AG09309 (cell line): ENCODE measurements around the gene HSD17B1.

Experiments used
- DNase-seq: peaks from one replicate; pipeline ENCODE4 v3.0.0-alpha.2; 2010; ENCODE audit warnings: low read depth
- H3K4me3 ChIP-seq: 2 replicates; pipeline ENCODE4 v1.5.1; 2011; ENCODE audit warnings: mild to moderate bottlenecking, low read depth, low read length, moderate library complexity; ENCODE audit not compliant: control insufficient read depth
- TF ChIP-seq, protein P1 (sequence below): IDR thresholded peaks from 2 replicates; pipeline ENCODE4 v1.5.1; 2011; ENCODE audit warnings: mild to moderate bottlenecking, low read depth, low read length, inconsistent platforms; ENCODE audit not compliant: insufficient read depth, control insufficient read depth; ENCODE audit errors: missing control alignments

Gene HSD17B1

DNA sequence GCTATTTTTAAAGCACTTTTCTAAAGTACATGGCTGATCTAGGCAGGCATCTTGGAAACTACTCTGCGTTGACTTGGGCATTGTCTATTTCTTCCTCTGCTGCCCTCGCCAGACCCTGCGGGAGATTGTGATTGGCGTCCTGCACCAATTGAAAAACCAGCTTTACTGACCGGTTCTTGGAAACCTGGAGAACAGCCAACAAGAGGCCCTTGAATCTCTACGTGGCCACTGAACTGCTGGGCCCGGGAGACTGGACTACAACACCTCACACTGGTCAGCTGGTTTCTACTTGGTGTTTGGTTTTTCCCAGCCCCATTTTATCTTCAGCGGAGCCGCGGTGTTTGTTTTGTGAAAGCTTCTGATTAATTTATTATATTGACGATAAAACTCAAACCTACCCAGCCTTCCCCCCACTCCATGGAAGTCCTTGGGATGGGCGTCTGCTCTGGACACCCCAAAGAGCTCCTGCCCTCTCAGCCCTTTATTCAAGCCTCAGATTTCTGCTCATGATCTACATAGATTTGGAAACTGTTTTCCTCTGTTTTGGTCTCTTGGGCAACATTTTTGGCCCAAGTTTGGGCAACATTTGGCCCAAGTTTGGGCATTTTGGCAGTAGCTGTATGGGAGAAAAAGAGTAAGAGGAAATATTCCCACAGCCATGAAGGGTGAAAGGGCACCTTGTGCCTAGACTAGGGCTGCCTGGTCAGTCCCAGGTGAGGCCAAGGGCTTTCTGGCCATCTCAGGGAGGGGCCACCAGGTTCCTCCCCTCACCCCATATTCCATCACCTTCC, 18.9 kb downstream of the HSD17B1 start:
- H3K4me3 ChIP-seq = no peak overlapping the region
- TF ChIP-seq, protein P1, sequence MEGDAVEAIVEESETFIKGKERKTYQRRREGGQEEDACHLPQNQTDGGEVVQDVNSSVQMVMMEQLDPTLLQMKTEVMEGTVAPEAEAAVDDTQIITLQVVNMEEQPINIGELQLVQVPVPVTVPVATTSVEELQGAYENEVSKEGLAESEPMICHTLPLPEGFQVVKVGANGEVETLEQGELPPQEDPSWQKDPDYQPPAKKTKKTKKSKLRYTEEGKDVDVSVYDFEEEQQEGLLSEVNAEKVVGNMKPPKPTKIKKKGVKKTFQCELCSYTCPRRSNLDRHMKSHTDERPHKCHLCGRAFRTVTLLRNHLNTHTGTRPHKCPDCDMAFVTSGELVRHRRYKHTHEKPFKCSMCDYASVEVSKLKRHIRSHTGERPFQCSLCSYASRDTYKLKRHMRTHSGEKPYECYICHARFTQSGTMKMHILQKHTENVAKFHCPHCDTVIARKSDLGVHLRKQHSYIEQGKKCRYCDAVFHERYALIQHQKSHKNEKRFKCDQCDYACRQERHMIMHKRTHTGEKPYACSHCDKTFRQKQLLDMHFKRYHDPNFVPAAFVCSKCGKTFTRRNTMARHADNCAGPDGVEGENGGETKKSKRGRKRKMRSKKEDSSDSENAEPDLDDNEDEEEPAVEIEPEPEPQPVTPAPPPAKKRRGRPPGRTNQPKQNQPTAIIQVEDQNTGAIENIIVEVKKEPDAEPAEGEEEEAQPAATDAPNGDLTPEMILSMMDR = no peak
- no peak for DNase-seq

DNA sequence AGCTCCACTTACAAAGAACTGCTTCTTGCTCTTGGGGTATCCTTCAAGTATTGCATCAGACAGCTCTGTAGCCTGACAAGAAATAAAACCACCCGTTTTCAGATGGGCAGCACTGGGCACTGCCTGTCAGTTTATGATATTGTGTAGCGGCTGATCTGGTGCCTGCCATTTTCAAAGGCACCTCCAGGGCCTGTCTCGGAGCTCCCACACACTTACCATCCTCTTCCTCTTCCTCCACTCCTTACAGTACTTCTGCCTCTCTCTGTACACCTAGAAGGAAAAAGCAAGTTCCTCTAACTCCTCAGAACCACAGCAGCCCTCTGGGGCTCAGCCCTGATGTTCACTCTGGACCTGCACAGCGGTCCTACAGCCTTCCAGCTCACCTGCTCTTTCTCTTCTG, 20.4 kb downstream of the HSD17B1 start:
- TF ChIP-seq, protein P1 = no peak
- no peak for DNase-seq

DNA sequence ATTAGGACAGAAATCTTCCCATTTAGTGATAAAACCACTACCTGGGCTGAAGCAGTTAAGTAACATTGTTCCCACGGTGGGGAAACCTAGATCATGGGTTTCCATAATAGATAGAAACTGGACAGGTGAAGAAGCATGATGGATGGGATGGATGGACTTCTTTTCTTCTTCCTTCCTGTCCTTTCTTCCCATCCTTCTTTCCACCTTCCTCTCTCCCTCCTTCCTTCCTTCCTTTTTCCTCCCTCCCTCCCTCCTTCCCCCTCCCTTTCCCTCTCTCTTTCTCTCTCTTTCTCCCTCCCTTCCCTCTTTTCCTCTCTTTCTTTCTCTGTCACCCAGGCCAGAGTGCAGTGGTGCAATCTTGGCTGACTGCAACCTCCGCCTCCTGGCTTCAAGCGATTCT, 21.7 kb downstream of the HSD17B1 start:
- TF ChIP-seq, protein P1 = no peak
- no peak for DNase-seq
- no peak overlapping the region for H3K4me3 ChIP-seq

More for the DNA sequence above, 20.4 kb downstream of the HSD17B1 start:
- H3K4me3 ChIP-seq = no peak overlapping the region

DNA sequence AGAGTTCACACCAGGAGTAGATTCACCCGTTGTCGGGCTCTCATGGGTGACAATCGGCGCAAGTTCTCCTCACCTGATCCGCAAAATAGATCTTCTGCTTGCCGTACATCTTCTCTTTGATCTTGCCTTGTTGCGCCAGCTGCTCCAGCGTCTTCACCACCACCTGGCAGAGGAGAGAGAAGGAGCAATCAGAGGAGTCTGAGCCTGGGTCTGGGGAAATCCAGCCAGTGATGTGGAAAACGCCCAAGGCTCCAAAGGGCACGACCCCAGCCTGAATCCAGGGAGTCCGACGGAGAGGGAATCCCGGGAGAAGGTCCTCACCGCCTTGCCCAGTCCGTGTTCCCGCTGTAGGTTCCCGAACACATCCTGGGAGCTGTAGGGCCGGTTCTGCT, 24.4 kb downstream of the HSD17B1 start:
- DNase-seq = no peak
- H3K4me3 ChIP-seq = peak overlapping the region; percentile 70
- TF ChIP-seq, protein P1 = no peak

DNA sequence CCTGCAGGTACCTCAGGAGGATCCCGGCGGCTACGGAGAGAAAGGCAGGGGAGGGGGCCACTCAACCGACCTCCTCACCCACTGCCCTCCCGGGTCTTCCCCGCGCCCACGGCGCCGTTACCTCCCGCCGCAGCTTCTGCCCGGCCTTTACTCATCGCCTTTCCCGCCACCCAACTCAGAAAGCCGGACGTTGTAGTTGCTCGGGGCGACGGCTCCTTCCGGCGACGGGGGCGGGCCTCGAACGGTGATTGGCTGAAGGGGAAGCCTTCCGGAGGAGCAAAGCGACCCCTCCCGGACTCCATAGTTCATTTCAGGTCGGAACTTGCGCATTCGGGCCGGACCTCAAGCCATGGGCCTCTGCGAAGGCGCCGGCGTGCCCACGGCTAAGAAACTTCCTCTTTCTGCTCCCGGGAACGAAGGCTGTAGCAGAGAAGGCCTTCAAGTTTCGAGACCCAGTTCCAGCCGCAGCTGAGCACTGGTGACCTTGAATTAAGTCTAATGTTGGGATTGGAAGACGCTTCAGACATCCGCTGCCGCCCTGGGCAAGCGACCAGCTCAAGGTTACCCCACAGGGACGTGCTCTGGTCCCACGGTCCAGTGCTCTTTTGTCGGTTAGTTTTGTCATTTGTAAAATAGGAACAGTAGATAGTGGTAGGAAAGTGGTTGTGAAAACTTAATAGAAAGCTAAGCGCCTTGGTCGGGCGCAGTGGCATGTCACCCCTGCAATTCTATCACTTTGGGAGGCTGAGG, 25.0 kb downstream of the HSD17B1 start, which contains the start of gene PSMC3IP:
Gene PSMC3IP, minus strand, starts transcription at position 198 of the 750 bp plus-strand sequence. Its CDS starts 43 bp downstream, at position 155.
- peak; percentile 72 for DNase-seq
- TF ChIP-seq, protein P1 = peak; percentile 40
- peak within 1 kb of the TSS; percentile 70 for H3K4me3 ChIP-seq

DNA sequence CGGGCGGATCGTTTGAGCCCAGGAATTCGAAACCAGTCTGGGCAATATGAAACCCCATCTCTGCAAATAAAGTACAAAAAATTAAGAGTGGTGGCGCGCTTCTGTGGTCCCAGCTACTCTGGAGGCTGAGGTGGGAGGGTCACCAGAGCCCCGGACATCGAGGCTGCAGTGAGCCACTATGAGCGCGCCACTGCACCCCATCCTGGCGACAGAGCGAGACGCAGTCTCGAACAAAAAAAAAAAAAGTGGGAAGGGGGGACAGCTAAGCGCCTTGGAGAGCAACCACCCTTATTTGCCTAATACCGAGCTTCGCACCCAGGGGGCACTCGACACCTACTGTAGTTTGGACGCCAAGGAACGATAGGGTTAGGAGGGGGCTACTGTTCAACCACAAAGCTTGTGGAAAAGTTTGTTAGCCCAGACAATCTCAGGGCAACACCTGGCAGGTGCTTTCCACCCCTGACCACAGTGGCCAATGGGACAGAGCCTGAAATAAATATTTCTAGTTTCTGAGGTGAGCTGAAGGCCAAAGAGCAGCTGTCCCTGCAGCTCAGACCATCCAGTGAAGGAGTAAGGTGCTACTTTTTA, 25.7 kb downstream of the HSD17B1 start:
- DNase-seq = no peak
- peak overlapping the region; percentile 70 for H3K4me3 ChIP-seq
- TF ChIP-seq, protein P1 = peak; percentile 80
